ENCODE results near the gene SIRPB2. TPM values are rescaled to one million over a fixed set of nuclear protein-coding genes. Genes with fewer than 3 reads are reported as not detected.

SIRPB2 gene
- not detected in 2 replicates for total RNA-seq

DNA sequence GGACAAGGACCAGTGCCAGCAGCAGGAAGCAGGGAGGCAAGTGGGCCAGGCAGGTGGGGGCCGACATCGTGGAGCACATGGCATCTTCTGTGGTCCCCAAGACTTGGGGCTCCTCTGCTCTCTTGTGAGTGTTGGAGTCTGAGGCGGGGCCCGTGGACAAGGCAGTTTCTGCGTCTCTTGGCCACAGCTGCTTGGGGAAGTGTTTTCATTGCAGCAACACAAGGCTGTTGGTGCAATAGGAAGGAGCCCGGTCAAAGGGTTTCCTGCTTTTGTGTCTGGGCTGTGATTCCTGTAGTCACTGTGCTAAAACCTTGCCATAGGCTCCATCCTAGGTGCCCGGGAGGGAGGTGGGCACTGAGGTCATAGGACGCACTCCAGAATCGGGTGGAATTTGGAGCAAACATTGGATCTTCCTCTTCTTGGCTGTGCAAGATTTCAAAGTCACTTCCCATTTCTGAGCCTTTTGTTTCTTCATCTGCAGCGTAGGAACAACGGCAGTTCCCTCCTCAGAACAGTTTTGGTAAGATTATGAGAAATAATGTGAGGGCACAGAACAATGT is at the start of gene SIRPB2:
SIRPB2 (minus strand) TSS at position 140 of the 560 bp plus-strand sequence; CDS start at position 79, 61 bp downstream.

DNA sequence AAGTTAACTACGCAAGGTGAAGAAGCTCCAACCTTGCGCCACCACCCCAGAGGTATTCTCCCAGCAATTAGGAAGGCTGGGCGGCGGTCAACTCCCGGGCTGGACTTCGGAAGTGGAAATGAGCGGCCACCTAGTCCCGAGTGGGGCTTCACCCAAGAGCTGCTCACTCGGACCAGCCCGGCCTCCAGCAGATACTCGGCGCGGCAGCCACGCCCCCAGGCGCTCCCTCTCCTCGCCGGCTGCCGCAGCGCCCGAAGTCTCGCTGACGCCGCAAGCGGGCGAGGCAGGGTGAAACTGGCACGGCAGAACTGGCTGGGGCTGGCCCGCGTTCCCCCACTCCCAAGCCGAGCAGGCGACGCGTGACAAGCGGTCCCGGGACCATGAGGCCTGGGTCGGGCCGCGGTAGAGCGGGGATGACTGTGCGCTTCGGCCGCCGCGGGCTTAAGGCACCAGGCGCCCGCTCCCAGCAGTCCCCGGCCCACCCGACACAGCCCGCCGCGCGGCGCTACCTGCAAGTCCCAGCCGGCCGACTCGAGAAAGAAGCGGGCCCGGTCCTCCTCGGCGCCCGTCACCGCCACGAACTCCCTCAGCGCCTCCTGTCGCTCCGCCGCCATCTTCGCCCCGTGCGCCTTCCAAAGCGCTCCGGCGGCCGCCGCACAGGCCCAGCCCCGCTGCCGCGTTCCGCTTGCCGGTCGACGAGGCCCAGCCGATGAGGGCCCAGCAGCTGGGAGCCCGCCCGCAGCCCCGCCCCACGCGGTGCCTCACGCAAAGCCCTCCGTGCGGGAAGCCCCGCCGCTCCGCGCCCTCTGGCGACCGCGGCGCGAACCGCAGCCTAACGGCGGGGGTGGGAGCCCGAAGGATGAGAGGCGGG is 24.8 kb downstream of the SIRPB2 start, which contains the start of gene NSFL1C:
NSFL1C (minus strand) TSS at position 639 of the 871 bp plus-strand sequence; CDS start at position 614, 25 bp downstream.

Other genes starting within 250 kb of the SIRPB2 start
- 4.4 and 7.4 TPM in 2 replicates for gene SNPH, start 225.1 kb downstream of the SIRPB2 start, total RNA-seq
- gene SDCBP2, start 162.3 kb downstream of the SIRPB2 start, total RNA-seq, result 1.8 and 5.8 TPM in 2 replicates
- 94.6 and 124 TPM in 2 replicates for gene FKBP1A, start 98.4 kb downstream of the SIRPB2 start, total RNA-seq
- 25.4 and 27.8 TPM in 2 replicates for gene NSFL1C, start 24.6 kb downstream of the SIRPB2 start, total RNA-seq
- not detected in 2 replicates for gene SIRPD, start 66.3 kb upstream of the SIRPB2 start, total RNA-seq
- gene SIRPB1, start 128.6 kb upstream of the SIRPB2 start, total RNA-seq, result 0.77 and 1.9 TPM in 2 replicates
- gene SIRPG, start 166.4 kb upstream of the SIRPB2 start, total RNA-seq, result not detected in 2 replicates